HL-60 (cell line): Measurements from ENCODE around the gene EFNA3.
A peak's percentile ranks its signal among the peaks of the same experiment; 100 is the strongest.

Source experiments
- CTCF ChIP-seq: IDR thresholded peaks from one replicate; pipeline ENCODE4 v1.5.1; 2011; ENCODE audit warnings: low read length, control low read depth, inconsistent platforms; ENCODE audit not compliant: insufficient read depth
- GABPA ChIP-seq: IDR thresholded peaks from 2 replicates; pipeline ENCODE4 v1.6.1; 2012; ENCODE audit warnings: low read depth
- POLR2AphosphoS5 ChIP-seq: IDR thresholded peaks from 2 replicates; pipeline ENCODE4 v1.6.1; 2012; ENCODE audit warnings: low read depth
- TF ChIP-seq, protein P1 (sequence below): IDR thresholded peaks from 2 replicates; pipeline ENCODE4 v1.6.1; 2012; ENCODE audit warnings: low read depth; ENCODE audit not compliant: insufficient replicate concordance

- TF ChIP-seq POLR2AphosphoS5 (no peak), CTCF (peak; percentile 91), GABPA (no peak)
- TF ChIP-seq, protein P1, sequence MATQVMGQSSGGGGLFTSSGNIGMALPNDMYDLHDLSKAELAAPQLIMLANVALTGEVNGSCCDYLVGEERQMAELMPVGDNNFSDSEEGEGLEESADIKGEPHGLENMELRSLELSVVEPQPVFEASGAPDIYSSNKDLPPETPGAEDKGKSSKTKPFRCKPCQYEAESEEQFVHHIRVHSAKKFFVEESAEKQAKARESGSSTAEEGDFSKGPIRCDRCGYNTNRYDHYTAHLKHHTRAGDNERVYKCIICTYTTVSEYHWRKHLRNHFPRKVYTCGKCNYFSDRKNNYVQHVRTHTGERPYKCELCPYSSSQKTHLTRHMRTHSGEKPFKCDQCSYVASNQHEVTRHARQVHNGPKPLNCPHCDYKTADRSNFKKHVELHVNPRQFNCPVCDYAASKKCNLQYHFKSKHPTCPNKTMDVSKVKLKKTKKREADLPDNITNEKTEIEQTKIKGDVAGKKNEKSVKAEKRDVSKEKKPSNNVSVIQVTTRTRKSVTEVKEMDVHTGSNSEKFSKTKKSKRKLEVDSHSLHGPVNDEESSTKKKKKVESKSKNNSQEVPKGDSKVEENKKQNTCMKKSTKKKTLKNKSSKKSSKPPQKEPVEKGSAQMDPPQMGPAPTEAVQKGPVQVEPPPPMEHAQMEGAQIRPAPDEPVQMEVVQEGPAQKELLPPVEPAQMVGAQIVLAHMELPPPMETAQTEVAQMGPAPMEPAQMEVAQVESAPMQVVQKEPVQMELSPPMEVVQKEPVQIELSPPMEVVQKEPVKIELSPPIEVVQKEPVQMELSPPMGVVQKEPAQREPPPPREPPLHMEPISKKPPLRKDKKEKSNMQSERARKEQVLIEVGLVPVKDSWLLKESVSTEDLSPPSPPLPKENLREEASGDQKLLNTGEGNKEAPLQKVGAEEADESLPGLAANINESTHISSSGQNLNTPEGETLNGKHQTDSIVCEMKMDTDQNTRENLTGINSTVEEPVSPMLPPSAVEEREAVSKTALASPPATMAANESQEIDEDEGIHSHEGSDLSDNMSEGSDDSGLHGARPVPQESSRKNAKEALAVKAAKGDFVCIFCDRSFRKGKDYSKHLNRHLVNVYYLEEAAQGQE = no peak
Measured at GRCh38 chr1:155086128-155086741, 7.6 kb downstream of the EFNA3 start.
